22Rv1 (cell line): Measurements from ENCODE around the gene PLS1.
"Not testable (repeated sequence)": the region's sequence is repeated elsewhere in the genome, so short reads cannot be mapped to it uniquely, and the experiment has no call there.

Experiments
- H3K27ac ChIP-seq: fragments of 450-650 bp; 2 replicates; pipeline ENCODE4 v1.5.1; 2017
- ZFX ChIP-seq: fragments of 450-650 bp; IDR thresholded peaks from 2 replicates; pipeline ENCODE4 v1.6.1; 2017; ENCODE audit warnings: antibody characterized with exemption, borderline replicate concordance
- TF ChIP-seq, protein P1 (sequence below): fragments of 450-650 bp; IDR thresholded peaks from 2 replicates; pipeline ENCODE4 v1.5.1; 2017; ENCODE audit warnings: mild to moderate bottlenecking

PLS1 gene

DNA sequence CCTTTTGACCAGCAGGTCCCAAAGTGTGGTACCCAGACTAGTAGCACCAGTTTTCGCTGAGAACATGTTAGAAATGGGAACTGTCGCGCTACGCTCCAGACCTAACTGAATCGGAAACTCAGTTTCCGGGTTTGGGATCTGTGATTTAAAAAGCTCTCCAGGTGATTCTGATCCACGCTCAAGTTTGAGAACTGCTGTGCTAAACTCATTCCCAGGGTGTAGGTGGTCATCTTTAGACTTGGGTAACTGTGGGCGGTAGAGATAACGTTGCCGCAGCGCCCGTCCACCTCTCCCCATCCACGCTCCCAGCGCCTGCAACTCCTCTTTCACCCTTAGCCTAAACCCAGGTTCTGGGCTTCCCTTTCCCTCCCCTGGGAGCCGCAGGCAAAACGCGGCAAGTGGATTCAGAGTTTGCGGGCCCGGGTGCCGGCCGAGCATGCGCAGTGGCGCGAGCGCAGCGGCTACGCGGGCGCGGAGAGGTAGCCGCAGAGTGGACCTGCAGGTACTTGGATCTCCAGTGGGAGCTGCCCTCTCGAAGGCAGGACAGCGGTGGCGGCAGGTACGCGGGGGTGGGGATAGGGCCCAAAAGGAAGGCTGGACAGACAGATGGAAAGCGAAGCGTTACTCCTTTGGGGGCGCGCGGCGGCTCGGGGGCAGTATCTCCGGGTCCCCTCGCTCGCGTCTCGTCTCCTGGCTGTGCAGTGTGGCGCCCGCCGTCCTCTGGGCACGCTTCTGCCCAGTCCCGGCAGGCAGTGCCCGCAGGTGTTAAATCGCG, at the start of gene PLS1:
TSS of gene PLS1 (plus strand) at position 443 of the 775 bp plus-strand sequence. CDS start 67,845 bp downstream, outside the sequence.
- peak within 1 kb of the TSS; percentile 79 for H3K27ac ChIP-seq
- TF ChIP-seq, protein P1, sequence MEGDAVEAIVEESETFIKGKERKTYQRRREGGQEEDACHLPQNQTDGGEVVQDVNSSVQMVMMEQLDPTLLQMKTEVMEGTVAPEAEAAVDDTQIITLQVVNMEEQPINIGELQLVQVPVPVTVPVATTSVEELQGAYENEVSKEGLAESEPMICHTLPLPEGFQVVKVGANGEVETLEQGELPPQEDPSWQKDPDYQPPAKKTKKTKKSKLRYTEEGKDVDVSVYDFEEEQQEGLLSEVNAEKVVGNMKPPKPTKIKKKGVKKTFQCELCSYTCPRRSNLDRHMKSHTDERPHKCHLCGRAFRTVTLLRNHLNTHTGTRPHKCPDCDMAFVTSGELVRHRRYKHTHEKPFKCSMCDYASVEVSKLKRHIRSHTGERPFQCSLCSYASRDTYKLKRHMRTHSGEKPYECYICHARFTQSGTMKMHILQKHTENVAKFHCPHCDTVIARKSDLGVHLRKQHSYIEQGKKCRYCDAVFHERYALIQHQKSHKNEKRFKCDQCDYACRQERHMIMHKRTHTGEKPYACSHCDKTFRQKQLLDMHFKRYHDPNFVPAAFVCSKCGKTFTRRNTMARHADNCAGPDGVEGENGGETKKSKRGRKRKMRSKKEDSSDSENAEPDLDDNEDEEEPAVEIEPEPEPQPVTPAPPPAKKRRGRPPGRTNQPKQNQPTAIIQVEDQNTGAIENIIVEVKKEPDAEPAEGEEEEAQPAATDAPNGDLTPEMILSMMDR, result peak; percentile 38
- TF ChIP-seq ZFX, result no peak

DNA sequence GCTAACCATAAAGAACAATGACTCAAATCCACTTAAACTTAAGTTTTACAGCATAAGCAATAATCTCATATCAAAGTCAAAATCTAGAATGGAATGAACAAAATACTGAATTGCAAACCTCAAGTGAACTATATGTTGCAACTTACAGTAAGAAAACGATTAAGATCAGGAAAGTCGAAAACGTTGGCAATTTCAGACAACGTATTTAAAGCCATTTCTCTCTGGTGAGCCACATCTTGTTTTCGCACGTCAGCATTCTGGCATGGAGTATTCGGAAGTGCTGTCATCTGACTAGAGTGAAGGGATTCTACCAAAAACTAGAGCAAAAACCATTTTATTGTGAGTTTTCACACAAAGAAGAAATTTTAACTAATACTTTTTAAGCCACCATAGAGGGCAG, 46.2 kb upstream of the PLS1 start:
- TF ChIP-seq, protein P1, result no peak
- no peak for TF ChIP-seq ZFX
- H3K27ac ChIP-seq, result no peak overlapping the region

DNA sequence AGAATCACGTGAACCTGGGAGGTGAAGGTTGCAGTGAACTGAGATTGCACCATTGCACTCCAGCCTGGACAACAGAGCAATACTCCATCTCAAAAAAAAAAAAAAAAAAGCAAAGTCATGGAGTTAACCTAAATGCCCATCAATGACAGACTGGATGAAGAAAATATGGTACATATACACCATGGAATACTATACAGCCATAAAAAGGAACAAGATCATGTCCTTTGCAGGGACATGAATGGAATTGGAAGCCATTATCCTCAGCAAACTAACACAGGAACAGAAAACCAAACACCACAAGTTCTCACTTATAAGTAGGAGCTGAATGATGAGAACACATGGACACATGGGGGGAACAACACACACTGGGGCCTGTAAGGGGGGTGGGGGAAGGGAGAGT, 43.6 kb upstream of the PLS1 start:
- H3K27ac ChIP-seq, result not testable (repeated sequence)

DNA sequence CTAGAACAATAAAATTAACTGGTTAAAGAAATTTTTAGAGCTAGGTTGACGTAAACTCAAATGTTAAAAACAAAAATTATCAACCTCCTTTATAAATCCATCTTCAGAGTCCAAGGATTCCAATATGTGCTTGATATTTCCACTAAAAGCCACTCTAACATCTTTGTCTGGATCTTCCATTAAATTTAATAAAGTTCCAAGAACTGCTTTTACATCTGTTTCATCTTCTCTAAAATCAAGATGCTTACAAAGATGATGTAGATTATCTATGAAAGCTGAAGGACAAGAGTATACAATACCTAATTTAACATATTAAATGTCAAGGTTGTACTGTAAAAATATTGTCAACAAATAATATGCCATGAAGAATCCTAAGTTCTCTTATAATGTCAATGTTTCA, 42.5 kb upstream of the PLS1 start:
- H3K27ac ChIP-seq, result no peak overlapping the region
- TF ChIP-seq, protein P1, result no peak
- TF ChIP-seq ZFX, result no peak

GRCh38 chr3:142560118-142560517, 36.1 kb upstream of the PLS1 start:
- H3K27ac ChIP-seq, result no peak overlapping the region
- TF ChIP-seq, protein P1, result no peak
- no peak for TF ChIP-seq ZFX

- TF ChIP-seq, protein P1, result no peak
- no peak for TF ChIP-seq ZFX
- no peak overlapping the region for H3K27ac ChIP-seq
Observed at GRCh38 chr3:142563496-142563997, 32.6 kb upstream of the PLS1 start.

- H3K27ac ChIP-seq, result no peak overlapping the region
- no peak for TF ChIP-seq ZFX
- TF ChIP-seq, protein P1, result no peak
Observed at GRCh38 chr3:142566096-142566495, 30.1 kb upstream of the PLS1 start.
